NCI-H510A treated with DMSO at 0.1 percent for 48 hours (cell line): ENCODE data around the gene CHEK2.
"Not testable (repeated sequence)": the region's sequence is repeated elsewhere in the genome, so short reads cannot be mapped to it uniquely, and the experiment has no call there.

ENCODE experiments used
- DNase-seq: peaks from one replicate; lab custom pipeline; 2025; lab: John Stamatoyannopoulos, UW

The CHEK2 gene

GRCh38 chr22:28741785-28742561, at the start of gene CHEK2, which contains the start of gene HSCB:
CHEK2 (minus strand) TSS chr22:28741820; CDS start chr22:28734721, 7,099 bp downstream.
HSCB (plus strand) TSS chr22:28742039; CDS start chr22:28742096, 57 bp downstream.
- peak; percentile 94 for DNase-seq

DNA sequence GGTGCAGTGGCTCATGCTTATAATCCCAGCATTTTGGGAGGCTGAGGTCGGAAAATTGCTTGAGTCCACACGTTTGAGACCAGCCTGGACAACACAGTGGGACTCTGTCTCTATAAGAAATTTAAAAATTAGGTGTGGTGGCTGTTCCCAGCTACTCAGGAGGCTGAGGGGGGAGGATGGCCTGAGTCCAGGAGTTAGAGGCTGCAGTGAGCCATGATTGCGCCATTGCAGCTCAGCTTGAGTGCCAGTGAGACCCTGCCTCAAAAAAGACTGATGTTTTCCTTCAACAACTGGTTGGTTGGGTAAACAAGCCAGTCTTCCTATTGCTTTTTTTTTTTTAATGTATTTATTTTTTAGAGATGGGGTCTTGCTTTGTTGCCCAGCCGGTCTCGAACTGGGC, 49.5 kb upstream of the CHEK2 start:
- no peak for DNase-seq

DNA sequence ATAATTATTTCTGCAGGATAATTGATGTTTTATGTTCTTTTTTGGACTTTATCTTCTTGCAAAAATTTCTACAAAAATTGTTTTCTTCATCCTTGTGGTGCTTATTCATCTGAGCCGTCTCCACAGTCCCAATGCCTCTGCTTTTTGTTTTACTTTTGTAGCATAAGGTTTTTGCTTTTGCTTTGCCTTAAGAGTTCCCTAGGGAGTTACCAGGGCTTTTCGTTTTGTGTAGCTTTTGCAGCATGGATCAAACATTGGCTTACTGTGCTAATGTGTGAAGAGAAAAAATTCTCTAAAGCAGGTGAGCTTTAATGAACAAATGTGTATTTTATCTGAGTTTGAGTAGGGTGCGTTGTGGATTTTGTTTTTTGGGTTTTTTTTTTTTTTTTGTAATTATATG, 47.0 kb upstream of the CHEK2 start:
- DNase-seq: no peak

- DNase-seq: peak; percentile 76
These were observed 42.4 kb upstream of the CHEK2 start for GRCh38 chr22:28783786-28784671.

DNA sequence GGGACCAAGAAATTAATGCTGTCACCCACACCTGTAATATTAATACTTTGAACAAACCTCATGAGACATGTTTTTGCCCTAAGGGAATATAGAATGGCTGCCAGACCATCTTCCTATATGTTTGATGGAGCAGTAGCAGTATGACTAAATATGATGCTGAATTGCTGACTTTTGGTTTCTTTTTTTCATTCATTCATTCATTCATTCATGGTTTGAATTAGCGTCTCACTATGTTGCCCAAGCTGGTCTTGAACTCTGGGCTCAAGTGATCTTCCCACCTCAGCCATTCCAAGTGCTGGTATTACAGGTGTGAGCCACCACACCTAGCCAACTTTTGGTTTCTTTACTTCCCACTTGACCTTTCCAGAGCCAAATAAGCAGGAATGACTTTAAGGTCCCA, 38.7 kb upstream of the CHEK2 start:
- DNase-seq: no peak

DNA sequence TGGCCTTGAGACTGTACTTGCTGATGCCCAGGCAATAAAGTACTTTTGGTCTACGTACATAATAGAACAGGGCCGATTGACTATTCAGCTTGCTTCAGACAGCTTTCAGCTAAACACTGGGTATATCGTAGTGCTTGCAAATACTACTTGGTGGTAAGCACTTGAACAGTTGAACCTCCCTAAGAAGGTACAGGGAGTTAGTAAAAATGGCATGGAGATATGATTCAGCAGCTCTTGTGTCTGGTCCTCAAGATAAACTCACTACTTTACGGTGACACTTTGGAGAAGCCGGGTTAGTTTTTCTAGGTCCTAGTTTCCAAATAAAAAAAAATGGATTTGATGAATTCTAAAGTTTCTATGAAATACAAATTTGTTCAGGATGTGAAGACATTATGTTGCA, 38.2 kb upstream of the CHEK2 start:
- DNase-seq: no peak

GRCh38 chr22:28774378-28774777, 32.8 kb upstream of the CHEK2 start:
- DNase-seq: no peak

DNA sequence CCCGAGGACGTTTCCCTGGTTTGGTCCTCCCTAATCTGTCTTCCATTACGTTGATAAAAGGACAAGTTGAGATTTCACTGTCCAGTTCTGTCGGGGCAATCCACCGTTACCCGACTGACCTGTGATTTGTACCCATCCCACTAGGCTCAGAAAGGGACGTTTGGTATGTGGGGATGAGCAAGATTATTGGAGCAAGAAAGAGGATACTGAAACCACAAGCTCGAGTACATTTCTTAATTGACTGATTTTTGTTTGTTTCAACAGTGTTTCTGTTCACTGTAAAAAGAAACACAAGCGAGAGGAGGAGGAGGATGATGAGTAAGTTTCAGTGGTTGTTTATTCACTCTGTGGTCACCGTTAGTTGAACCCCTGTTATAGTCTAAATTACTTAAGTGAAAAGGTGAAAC, 31.8 kb upstream of the CHEK2 start:
- DNase-seq: no peak

DNA sequence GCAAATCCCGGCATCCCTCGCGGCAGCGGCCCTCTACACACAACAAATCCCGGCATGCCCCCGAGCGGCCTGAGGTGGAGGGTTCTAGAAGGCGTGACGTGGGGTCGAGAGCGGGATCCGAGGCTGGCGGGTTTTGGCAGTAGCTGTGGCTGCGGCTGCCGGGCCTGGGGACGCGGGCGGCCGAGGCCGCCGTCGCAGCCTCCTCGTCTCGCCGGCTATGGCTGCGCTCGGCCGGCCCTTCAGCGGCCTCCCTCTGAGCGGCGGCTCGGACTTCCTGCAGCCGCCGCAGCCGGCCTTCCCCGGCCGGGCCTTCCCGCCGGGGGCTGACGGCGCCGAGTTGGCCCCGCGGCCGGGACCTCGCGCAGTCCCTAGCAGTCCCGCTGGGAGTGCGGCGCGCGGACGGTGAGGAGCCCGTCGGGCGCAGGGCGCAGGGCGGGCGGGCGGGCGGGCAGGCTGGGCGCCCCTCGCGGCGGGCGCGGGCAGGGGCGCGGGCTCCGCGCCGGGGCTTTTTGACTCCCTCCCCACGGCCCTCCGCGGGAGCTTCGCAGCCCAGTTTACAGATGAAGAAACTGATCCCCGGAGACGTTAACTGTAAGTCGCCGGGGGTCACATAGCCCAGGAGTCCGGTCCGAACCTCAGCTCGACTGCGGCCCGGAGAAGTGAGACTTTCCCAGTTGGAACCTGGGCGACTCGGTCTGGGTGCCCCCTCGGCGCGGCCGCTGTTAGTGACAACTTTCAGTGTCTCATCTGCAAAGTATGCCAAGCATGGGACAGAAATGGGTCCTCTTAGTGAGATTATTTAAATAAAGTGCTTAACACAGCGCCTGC, 31.2 kb upstream of the CHEK2 start, which contains the start of gene CCDC117:
CCDC117 (plus strand) TSS at position 63 of the 828 bp plus-strand sequence; CDS start at position 218, 155 bp downstream.
- DNase-seq: peak; percentile 61

DNA sequence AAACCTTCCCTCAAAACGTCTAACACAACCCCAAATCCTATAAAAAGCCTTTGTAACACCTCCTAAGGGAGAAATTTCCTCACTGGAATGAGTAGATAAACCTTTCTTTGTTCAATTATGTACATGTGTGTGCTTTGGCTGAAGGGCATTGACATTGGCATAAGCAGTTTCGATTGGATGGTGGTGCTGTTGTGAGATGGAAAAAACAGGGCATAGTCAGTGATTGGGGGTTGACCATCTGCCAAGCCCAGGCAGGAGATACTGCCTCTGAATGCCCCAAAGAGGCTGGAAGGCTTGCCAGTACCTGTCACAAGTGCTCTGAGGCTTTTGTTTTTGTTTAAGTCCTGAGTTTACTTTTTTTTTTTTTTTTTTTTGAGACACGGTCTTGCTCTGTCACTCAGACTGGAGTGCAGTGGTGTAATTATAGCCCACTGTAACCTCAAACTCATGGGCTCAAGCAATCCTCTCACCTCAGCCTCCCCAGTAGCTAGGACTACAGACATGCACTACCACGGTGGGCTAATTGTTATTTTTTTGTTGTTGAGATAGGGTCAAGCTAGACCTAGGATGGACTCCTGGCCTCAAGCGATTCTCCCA, 29.7 kb upstream of the CHEK2 start:
- DNase-seq: no peak

GRCh38 chr22:28769394-28770085, 27.9 kb upstream of the CHEK2 start:
- no peak for DNase-seq

DNA sequence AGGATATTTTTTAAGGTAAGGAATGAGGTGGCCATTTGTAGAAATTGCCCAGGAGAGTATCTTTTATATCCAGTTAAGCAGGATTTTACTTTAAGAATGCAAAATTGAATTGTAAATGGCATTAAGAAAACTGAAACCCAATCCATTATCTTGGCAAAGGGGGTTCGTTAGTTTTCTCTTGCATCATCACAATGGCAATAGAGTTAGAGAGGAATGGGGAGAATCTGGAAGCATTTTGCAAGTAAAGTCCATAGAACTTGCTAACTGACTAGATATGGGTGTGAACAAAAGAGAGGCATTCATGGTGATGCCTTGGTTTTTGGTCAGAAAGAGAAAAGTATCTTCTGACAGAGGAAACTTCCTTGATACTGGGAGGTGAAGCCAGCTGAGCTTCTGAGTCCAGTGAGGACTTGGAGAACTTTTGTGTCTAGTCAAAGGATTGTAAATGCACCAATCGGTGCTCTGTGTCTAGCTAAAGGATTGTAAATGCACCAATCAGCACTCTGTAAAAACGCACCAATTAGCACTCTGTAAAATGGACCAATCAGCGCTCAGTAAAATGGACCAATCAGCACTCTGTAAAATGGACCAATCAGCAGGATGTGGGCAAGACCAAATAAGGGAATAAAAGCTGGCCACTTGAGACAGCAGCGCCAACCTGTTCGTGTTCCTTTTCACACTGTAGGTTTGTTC, 27.2 kb upstream of the CHEK2 start:
- DNase-seq: no peak

- no peak for DNase-seq
These were observed 25.0 kb upstream of the CHEK2 start for GRCh38 chr22:28766628-28767027.

- not testable (repeated sequence) for DNase-seq
These were observed 20.4 kb upstream of the CHEK2 start for GRCh38 chr22:28762000-28762399.

GRCh38 chr22:28761449-28761755, 19.8 kb upstream of the CHEK2 start:
- no peak for DNase-seq

DNA sequence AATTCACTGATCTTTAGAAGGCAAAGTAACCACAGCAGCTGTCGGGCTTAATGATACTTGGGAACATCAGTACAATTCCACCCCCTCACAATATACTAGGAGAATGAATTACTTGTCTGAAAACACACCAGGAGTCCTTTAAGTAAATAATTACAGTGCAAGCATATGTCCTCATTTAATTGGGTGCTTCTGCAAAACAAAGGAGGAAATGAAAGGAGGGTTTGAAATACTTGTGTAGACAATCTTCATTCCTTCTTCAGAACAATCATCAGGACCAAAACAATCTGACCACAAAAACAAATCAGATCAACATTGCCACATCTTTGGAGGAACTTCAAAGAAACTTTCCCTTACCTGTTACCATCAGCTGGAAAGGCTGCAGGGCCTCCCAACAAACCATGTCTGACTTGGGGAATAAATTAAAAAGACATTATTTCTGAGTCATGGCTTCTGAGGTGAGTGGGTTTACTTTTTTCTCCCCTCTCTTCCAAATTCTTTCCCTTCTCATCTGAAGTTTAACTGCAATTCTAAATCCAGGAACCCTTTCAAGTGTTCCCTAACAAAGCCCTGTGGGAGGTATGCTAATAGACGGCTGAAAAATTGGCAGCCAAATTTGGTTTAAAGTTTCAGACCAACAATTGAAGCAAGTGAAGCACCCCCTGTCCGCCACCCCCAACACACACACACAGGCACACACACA, 18.4 kb upstream of the CHEK2 start:
- DNase-seq: peak; percentile 44

GRCh38 chr22:28754512-28754911, 12.9 kb upstream of the CHEK2 start:
- not testable (repeated sequence) for DNase-seq

DNA sequence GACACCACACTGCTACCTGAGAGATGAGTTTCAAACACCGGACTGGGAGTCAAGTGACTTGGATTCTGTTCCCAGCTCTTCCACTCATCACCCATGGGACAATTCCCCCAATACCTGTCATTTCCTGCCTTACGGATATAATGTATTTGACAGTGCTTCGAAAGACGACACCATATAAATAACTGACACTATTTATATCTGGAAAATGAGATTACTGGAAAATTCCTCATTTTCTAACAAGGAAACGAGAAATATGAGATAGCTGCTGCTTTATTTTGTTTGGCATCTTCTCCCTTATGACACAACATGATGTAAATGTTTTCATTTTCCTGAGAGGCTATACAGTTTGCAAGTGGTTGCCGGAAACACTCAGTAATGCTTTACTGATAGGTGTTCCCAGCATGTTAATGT, 8.9 kb upstream of the CHEK2 start:
- no peak for DNase-seq

DNA sequence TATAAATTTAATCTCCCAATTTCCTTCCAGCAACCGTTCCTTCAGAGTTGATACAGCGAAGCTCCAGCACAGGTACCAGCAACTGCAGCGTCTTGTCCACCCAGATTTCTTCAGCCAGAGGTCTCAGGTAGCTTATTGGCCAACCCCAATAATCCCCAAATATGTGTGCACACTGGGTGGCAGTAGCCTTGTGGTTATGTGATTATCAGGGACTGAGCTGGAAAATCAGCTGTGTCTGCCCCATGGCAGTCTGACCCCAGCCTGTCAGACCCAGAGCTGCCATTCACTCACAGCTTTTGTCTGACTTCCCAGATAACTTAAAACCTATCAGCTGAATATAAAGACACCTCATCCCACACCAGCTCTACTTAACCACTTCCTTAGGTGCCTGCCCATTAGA, 2.2 kb upstream of the CHEK2 start:
- DNase-seq: no peak

DNA sequence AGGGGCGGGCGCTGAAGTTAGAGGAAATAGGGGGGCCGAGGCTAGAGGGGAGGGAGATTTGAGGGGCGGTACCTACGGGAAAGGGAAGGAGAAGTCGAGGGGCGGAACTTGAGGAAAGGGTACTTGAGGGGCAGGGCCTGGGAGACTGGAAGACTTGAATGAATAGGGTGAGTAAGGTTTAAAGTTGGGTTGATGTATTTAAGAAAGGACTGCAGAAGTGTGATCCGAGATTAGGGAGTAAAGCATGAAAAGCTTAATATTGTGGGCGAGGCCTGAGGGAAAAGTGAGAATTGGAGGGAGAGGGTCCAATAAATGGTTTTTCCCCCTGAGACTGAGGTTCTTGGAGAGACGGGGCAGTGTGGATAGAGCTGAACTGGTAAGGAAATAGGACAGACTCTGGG, 942 bp upstream of the CHEK2 start:
- no peak for DNase-seq
